Hematopoietic multipotent progenitor cell treated with erythropoietin and hydrocortisone succinate and interleukin-3 and kit ligand, for 17 days (in vitro differentiated cells): ENCODE results near the gene DVL3.

ENCODE experiments used
- DNase-seq: peaks from one replicate; pipeline ENCODE4 v3.0.0-alpha.2; 2015; ENCODE audit warnings: low spot score

The DVL3 gene

GRCh38 chr3:184176377-184177330 lies 21.5 kb downstream of the DVL3 start:
- DNase-seq = no peak

GRCh38 chr3:184177331-184177731 lies 22.2 kb downstream of the DVL3 start:
- no peak for DNase-seq

DNA sequence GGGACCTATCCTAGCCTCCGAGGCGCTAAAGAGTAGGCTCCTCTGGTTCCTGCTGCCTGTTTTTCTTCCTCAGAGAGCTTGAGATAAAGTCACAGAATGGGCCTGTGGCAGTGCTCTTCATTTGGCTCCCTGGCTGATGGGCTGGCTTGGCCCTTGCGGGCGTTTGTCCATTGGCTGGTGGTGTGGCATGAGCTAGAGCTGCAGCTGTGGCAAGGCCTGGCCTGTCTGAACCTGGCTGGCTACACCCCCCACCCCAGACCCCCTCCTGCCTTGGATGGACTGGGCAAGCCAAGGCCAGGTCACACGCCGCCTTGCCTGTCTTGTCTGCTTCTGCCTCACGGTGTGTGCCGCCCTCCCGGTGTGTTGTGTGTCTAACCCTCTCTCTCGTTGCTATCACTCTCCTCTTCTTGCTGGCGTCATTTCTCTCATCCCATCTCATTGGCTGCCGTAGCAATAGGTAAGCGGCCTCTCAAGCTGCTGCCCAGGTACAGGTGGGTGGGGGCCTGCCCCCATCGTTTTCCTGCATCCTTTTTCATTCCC lies 22.7 kb downstream of the DVL3 start:
- no peak for DNase-seq

DNA sequence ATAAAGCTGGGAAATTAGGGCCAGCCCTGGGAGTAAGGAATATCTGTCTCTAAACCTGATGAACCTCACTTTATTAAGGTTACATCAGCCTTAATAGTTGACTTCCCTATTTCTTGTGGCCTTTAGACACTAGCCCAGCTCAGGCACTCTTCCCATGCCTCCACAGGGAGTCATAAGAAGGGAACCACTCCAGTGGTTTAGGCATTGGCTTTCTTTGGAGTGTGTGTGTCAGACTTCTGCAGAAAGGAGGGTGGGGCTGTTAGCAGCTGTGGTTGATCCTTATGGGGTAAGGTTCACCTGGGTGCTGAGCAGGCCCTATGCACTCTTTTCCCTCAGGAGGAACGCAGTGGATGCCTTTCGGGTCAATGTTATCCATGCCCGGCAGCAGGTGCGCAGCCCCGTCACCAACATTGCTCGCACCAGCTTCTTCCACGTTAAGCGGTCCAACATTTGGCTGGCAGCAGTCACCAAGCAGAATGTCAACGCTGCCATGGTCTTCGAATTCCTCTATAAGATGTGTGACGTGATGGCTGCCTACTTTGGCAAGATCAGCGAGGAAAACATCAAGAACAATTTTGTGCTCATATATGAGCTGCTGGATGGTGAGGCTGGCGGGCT lies 23.5 kb downstream of the DVL3 start:
- DNase-seq = no peak

DNA sequence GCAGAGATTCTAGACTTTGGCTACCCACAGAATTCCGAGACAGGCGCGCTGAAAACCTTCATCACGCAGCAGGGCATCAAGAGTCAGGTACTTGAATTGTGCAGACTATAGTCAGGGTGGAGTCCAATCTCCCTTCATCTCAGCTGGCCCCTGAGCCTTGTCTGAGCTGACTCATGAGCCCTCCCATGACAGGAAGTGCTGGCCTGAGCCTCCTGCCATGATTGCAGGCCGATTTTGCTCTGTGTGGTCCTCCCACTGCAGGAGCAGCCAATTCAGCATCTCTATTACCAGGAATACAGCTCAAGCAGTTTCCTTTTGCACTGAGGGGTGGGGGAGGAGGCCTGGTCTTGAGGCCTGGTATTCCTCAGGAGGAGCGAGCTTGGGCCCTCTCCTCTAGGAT lies 25.0 kb downstream of the DVL3 start:
- DNase-seq = no peak

DNA sequence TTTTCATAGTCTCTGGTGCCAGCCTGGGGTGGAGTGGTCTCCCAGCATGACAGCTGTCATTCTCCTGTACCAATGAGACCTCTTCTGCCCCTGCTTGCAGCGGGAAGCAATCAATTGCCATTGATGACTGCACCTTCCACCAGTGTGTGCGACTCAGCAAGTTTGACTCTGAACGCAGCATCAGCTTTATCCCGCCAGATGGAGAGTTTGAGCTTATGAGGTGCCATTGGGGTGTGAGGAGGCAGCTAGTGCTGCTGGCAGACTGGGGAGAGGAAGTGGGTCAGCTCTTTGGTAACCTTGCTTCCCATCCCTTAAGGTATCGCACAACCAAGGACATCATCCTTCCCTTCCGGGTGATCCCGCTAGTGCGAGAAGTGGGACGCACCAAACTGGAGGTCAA lies 26.4 kb downstream of the DVL3 start:
- no peak for DNase-seq

- DNase-seq = no peak
These were observed 28.5 kb downstream of the DVL3 start for GRCh38 chr3:184183679-184184078.

DNA sequence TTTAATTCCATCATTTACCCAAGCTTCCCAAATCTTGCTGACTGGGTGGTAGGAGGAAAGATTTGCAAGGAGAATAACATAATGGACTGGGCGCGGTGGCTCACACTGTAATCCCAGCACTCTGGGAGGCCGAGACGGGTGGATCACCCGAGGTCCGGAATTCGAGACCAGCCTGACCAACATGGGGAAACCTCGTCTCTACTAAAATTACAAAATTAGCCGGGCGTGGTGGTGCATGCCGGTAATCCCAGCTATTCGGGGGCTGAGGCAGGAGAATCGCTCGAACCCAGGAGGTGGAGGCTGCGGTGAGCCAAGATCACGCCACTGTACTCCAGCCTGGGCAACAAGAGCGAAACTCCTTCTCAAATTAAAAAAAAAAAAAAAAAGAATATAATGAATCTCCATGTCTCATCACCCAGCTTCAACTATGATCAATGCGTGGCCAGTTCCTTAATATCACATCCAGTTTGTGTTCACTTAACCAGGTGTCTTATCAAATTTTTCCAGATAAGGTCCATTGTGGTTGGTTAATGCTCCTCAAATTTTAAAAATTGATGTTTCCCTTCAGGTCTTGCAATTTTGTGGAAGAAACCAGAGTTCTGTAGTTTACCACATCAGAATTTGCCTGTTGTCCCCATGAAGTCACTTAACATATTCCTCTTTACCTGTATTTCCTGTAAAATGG lies 29.5 kb downstream of the DVL3 start:
- DNase-seq = peak; percentile 25

DNA sequence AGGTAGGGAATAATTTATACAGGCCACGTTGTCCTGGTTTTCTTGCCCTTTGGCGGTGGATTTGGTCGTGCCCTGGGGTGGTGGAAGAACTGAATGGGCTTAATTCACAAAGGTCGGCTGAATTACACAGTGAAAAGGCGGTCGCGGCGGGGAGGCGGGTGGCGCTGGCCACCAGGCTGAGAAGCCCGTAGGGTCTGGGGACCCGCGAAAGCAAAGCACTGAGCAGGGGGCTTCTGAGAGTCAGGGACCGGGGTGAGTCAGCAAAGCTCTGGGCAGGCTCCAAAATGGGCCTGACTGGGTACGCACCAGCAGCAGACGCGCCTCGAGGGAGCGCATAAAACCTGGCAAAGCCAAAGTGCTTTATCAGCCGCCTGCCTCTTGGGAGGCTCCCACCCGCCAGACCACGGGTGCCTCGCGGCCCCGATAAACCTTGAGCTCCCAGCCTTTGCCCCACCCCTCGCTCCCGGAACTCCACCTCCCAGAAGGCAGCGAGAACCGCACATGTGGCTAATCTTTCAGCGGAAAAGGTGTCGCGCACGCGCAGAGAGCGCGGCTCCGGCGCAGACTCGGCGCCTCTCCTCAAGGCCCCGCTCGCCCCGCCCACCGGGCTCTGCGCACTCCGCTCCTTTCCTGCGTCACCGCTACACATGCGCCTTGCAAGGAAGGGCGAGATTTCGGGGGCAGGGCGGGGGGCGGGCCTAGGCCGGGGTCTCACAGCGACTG lies 30.4 kb downstream of the DVL3 start:
- peak; percentile 100 for DNase-seq

DNA sequence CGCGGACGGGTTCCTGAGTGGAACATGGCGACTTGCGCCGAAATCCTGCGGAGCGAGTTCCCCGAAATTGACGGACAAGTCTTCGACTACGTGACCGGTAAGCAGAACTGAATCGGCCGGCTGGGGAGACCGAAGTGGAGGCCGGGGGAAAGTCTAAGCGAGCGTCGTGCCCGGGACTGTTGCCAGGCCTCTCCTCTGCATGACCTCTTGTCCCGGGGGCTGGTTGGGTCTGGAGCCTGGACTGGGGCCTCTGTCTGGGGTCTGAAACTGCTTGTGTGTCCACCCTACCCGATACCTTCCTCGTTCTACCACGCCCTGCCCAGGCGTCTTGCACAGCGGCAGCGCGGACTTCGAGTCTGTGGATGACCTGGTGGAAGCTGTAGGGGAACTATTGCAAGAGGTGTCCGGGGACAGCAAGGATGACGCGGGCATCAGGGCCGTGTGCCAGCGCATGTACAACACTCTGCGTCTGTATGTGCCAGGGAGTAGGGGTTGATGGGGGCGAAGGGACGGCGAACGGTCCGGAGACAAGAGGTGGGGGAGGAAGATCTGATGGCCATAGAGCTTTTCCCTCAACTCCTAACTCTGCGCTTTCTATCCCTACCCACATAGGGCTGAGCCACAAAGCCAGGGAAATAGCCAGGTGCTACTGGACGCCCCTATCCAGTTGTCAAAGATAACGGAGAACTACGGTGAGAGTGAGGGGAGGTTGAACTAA lies 31.2 kb downstream of the DVL3 start, which contains the start of gene ABCF3:
Gene ABCF3, plus strand, starts transcription at position 16 of the 718 bp plus-strand sequence. Its CDS starts 9 bp downstream, at position 25.
- DNase-seq = no peak

DNA sequence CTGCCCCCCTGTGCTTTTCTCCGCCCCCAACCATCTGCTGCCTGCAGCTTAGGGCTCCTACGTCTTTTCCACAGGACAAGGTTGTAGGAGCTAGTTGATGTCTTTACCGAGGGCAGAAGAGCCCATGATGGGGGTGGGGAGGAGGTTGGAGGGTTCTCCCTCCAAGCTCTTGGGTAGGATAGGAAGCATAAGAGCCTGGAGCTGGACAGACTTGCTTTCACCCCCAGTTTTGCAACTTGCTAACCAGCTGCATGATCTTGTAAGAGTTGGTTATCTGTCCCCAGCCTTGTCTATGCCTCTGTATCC lies 31.7 kb downstream of the DVL3 start:
- no peak for DNase-seq

DNA sequence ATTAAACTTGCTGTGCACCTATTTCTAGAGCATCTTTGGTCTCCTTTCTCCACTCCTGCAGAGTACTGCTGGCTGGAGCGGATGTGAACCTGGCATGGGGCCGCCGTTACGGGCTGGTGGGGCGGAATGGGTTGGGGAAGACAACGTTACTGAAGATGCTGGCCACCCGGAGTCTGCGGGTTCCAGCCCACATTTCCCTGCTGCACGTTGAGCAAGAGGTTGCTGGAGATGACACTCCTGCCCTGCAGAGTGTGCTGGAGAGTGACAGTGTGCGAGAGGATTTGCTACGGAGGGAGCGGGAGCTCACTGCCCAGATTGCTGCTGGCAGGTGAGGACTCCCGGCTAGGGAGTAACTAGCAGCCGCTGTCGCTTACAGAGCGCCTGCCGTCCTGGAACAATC lies 32.9 kb downstream of the DVL3 start:
- DNase-seq = no peak

- no peak for DNase-seq
These were observed 34.2 kb downstream of the DVL3 start for GRCh38 chr3:184189421-184189820.

DNA sequence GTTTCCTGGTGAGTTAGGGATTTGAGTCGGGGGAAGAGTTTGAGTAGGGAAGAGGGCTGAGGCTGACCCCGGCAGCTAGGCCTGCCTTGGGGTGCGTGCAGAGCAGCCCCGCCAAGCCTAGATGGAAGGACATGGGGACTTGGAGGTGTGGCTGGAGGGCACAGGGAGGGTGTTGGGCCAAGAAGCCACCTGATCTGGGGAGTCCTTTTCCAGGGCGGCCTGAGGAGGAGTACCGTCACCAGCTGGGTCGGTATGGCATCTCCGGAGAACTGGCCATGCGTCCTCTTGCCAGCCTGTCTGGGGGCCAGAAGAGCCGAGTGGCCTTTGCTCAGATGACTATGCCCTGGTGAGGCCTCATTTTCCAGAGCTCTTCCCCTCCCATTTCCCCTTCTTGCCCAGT lies 37.7 kb downstream of the DVL3 start:
- no peak for DNase-seq

GRCh38 chr3:184193991-184194539 lies 38.9 kb downstream of the DVL3 start:
- no peak for DNase-seq

DNA sequence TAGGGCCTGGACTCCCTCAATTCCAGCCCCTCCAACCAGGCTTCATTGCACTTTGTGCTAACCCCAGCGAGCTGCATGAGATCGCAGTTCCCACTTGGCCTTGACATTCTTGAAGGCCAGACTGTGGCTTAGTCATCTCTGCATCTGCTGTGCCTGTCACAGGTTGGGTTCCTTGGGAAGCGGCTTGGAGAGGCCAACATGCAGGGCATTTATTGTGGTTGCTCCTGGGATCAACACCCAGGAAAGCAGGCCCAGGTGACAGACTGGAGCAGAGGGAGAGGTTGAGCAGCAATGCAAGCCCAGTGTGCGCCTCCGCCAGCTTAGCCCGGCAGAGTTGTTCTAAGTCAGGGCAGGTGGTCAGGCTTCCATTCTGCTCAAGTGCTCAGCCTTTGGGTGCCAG lies 41.4 kb downstream of the DVL3 start:
- DNase-seq = no peak

DNA sequence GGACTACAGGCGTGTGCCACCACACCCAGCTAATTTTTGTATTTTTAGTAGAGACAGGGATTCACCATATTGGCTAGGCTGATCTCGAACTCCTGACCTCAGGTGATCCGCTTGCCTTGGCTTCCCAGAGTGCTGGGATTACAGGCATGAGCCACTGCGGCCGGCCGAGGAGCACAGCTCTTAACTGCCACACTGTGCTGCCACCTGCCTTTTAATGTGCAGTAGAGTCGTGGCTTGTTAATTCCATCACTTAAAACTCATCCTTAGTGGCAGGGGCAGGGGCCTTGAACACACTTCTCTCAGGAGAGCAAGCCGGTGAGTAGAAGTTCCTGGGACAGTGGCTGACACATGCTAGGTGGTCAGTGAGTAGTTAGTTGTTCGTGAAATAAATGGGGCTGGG lies 43.3 kb downstream of the DVL3 start:
- DNase-seq = no peak

GRCh38 chr3:184200825-184201224 lies 45.6 kb downstream of the DVL3 start:
- no peak for DNase-seq

GRCh38 chr3:184203526-184203925 lies 48.3 kb downstream of the DVL3 start:
- DNase-seq = no peak

DNA sequence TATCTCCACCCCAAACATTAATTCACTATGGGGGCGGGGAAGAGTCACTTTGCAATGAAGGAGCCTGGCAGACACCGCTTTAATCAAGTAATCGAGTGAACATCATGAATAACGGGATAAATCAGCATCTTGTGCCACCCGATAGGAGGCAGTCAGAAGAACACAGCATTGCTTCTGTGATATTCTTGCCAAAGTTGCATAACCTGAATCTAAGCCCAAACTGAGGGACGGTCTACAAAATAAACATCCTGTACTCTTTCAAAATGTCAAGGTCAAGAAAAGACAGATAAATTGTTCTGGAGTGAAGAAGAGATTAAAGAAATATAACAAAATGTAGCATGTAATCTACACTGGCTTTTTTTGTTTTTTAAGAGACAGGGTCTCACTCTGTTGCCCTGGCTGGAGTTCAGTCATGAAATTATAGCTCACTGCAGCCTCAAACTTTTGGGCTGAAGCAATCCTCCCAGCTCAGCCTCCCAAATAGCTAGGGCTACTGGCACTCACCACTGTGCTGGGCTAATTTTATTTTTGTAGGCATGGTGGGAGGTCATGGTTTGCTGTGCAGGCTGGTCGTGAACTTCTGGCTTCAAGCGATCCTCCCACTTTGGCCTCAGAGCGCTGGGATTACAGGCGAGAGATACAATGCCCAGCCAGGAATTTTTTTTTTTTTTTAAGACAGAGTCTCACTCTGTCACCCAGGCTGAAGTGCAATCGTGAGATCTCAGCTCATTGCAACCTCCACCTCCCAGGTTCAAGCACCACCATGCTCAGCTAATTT lies 54.2 kb downstream of the DVL3 start:
- no peak for DNase-seq
